GM12873 (cell line): ENCODE data around the gene ATP5F1B.

ENCODE experiments used
- TF ChIP-seq, protein P1 (sequence below): IDR thresholded peaks from 2 replicates; pipeline ENCODE4 v1.5.1; 2012; ENCODE audit warnings: low read depth, mild to moderate bottlenecking, moderate library complexity, low read length, control low read depth; ENCODE audit not compliant: insufficient read depth; ENCODE audit errors: missing control alignments

ATP5F1B gene

DNA sequence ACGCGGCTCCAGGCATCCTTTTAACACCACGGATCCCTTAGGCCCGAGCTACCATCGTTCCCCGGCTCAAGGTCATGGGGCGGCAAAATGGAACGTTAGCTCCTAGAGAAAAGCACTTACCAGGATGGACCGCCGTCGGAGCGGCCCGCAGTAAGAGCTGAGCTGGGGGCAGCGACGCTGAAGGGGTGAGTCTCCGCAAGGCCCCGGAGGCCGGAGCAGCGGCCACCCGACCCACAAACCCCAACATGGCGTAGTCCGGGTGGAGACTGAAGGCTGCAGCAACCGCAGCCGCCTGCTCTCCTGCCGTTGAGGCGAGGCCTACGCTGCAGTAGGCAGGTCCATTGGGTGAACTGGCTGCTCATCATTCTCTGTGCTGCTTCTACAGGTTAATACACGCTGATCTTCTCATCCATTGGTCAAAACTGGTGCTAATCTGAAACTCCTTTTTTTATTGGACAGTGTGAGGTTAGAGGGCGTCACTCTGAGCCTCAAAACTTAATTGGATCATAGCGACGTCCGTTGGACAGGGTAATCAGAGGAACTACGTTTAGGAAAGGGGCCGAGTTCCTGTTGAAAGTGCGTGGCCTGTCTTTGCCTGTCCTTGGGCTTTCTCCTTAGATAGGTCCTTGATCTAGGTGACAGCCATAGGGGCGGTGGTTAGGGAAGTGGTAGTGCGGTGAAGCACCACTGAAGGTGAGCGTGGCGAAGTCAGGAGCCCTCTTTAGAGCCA lies at the start of gene ATP5F1B:
Gene ATP5F1B, minus strand, starts transcription at position 268 of the 730 bp plus-strand sequence. Its CDS starts 21 bp downstream, at position 247.
- TF ChIP-seq, protein P1, sequence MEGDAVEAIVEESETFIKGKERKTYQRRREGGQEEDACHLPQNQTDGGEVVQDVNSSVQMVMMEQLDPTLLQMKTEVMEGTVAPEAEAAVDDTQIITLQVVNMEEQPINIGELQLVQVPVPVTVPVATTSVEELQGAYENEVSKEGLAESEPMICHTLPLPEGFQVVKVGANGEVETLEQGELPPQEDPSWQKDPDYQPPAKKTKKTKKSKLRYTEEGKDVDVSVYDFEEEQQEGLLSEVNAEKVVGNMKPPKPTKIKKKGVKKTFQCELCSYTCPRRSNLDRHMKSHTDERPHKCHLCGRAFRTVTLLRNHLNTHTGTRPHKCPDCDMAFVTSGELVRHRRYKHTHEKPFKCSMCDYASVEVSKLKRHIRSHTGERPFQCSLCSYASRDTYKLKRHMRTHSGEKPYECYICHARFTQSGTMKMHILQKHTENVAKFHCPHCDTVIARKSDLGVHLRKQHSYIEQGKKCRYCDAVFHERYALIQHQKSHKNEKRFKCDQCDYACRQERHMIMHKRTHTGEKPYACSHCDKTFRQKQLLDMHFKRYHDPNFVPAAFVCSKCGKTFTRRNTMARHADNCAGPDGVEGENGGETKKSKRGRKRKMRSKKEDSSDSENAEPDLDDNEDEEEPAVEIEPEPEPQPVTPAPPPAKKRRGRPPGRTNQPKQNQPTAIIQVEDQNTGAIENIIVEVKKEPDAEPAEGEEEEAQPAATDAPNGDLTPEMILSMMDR, result no peak

DNA sequence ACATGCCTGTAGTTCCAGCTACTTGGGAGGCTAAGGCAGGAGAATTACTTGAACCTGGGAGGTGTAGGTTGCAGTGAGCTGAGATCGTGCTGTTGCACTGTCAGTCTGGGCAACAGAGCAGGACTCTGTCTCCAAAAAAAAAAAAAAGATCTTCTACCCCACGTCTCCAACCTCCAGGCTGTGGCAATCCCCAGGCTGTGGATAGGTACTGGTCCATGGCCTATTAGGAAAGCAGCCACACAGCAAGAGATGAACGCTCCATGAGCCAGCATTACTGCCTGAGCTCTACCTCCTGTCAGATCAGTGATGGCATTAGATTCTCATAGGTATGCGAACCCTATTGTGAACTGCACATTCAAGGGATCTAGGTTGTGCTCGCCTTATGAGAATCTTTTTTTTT lies 48.4 kb upstream of the ATP5F1B start:
- TF ChIP-seq, protein P1, result no peak

DNA sequence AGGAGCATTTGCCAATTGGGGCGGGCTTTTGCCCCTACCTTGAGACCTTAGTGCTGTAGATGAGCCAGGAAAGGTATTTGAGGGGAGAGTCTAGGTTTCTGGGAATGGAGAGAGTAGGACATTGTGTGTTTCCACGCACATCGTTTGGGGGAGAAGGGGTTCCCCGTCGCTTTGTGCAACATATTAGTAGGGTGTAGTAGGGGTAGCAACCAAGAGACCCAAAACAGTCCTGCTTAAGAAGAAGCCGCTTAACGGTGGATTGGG lies 43.0 kb upstream of the ATP5F1B start:
- TF ChIP-seq, protein P1, result no peak

DNA sequence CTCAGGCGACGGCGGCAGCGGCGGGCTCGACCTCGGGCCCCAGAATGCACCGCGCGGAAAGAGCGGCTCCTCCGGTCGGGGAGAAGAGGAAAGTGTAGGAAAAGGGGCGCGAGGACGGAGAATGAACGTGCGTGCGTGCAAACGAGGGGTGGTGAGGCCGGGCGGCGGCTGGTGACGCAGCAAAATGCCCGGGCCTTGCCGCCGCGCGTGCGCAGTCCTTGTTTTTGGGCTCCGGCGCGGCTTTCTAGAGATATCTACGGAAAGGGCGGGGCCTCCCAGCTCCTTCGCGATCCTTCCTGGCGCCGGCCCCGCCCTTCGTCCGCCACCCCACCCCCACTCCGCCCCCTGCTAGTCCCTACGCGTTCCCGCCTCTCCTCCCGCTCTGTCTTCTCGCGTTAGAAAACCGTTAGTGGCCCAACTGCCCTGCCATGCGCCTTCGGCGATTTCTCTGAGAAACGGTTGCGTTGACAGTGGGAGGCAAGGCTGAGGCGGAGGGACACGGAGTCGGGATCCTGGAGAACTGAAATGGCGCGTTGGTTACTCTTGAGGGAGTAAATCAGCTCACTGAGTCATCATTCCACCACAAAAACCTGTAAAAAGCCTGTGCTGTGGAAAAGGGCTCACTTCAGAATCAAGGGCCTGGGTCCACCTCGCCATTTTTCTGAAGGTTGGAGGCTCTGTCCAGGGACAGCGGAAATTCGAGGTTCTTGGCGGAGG lies 42.5 kb upstream of the ATP5F1B start, which contains the start of gene PTGES3:
Gene PTGES3, minus strand, starts transcription at position 156 of the 717 bp plus-strand sequence. CDS start 285 bp downstream, outside the sequence.
- TF ChIP-seq, protein P1, result no peak

DNA sequence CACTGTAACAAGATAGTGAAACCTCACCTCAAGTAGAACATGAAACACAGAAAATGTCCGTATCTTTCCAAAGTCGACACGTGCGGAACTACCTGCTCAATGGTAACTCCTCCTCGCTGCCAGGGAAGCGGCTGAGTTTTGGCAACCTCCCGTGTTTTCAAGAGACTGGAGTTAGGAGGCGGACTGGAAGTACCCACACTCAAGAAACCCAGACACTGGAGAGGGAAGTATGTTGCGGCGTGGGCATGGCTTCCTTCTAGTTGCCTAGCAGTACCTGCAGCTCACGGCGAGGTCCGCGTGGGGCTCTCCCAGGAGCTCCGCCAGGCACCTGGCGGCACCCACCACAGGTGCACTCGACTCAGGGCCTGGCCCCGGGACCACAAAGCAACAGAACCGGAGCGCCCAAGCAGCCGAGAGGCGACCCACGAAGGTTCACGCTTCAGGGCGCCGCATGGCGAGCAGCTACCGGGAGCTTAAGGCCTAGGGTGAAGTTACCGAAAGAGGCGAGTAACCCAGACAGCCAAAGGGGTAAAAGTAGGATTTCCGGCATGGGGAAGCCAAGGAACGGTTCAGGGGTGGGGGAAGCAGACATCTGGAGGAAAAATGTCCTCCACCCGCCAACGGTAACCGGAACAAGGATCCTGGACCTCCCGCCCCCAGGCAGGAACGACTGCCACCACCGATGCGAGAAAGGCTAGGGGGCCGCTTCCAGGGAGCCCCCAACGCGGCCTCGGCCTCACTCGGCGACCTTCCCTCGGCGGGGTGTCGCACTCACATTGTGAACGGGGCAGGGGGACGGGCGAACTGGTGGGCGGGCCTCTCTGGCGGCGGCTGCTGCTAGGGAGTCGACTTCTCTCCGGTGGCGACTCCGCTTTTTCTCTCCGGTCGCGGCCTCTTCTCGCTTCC lies 41.7 kb upstream of the ATP5F1B start:
- TF ChIP-seq, protein P1, result no peak

DNA sequence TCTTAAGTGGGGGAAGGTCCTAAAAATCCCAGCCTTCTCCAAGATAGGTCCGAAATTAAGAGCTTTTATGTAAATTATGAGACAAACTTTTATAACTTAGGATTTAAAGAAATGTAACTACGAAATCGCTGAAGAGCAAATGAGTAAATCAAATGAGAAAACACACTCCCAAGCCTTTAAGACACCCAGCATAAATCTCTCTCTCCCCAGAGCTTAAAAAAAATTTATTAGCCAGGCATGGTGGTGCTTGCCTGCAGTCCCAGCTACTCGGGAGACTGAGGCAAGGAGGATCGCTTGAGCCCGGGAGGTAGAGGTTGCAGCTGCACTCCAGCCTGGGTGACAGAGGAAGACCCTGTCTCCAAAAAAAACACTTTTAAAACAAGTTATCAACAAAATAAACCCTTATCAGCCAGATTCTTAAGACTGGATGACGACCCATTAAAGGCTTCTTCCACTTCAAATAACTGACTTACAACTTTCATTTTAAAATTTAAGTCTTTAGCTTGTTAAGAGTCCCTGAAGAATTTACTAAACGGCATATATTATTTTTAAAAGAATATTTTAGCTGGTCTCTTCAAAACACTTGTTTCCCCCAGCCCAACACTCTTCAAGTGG lies 39.1 kb upstream of the ATP5F1B start:
- TF ChIP-seq, protein P1, result no peak

DNA sequence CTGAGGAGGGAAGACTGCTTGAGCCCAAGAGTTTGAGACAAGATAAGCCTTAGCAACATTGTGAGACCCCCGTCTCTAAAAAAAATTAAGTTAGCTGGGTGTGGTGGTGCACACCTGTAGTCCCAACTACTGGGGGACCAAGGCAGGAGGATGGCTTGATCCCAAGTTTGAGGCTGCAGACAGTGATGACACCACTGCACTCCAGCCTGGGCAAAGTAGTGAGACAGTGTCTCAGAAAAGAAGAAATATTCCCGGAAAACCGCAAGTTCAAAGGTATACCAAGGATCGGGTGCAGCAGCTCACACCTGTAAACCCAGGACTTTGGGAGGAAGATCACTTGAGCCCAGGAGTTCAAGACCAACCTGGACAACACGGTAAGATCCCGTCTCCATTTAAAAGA lies 36.5 kb upstream of the ATP5F1B start:
- TF ChIP-seq, protein P1, result no peak
